ENCODE data around the gene JAKMIP3.

Gene JAKMIP3

DNA sequence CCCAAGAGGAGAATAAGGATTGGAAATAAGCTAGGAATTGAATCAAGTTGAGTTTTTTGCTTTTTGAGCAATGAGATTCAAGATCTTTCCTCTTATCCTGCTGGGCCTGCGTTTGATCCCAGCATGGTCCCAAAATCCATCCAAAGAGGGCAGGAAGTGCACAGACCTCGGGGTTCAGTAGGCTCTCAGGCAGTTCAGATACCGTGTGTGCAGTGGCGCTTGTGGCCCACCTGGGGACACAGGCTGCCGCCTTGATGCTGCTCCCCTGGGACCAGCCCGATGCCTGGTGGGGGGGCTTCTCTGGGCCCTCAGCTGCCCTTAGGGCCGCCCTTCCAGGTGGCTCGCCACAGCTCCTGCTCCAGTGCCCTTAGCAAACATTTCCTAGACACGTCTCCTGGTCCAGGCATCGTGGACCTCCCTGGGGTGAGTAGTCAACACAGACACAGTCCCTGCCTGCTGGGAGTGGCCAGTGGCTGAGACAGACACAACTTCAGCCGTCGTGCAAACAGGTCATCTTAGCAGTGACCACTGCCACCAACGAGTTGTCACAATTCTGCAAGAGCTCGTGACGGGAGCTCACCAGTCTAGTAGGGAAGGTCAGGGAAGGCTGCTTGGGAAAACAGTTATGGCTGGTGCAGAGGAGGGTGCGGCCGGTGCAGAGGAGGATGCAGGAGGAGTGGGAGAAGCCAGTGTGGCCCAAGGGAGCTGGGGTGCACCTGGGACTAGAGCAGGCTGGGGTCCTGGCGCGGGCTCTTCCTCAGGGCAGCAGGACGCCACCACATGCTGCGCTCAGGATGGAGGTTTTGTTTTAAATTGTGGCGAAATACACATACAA lies 21.7 kb upstream of the JAKMIP3 start:
- Histone ChIP-seq H3K4me3 (ENCODE audit: low read length in 2 of 2) (no peak overlapping the region), H3K27ac (ENCODE audit: low read depth in 2 of 2, low read length in 2 of 2) (no peak overlapping the region), H3K9me3 (ENCODE audit: control insufficient read depth in 2 of 2, low read length in 2 of 2) (no peaks in the 10 kb centered on the region), H3K9ac (ENCODE audit: low read depth in 1 of 2, low read length in 2 of 2) (no peak overlapping the region), H3K4me1 (ENCODE audit: control insufficient read depth in 2 of 2, insufficient read depth in 2 of 2, low read length in 2 of 2) (no peaks in the 10 kb centered on the region), H3K36me3 (ENCODE audit: control insufficient read depth in 2 of 2, insufficient read depth in 2 of 2, low read length in 2 of 2) (no peaks in the 10 kb centered on the region), H3K27me3 (ENCODE audit: control insufficient read depth in 2 of 2, insufficient read depth in 2 of 2, low read length in 2 of 2) (peaks cover 5 to 8% of the 10 kb centered on the region in 2 donors)

DNA sequence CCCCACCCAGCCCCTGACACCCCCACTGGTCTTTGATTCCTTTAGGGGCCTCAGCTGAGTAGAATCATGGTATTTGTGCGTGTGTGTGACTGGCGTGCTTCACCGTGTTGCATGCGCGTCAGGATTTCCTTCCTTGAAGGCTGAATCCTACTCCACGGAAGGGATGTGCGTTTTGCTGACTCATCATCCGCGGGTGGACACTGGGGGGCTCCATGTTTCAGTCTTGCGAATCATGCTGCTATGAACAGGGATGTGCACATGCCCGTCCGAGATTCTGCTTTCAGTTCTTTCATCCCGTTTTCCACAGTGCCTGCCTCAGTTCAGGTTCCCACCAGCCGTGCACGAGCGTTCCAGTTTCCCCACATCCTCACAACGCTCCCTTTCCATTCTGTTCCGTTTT lies 20.9 kb upstream of the JAKMIP3 start:
- peaks cover 5 to 8% of the 10 kb centered on the region in 2 donors for H3K27me3 ChIP-seq (ENCODE audit: control insufficient read depth in 2 of 2, insufficient read depth in 2 of 2, low read length in 2 of 2)
- no peaks in the 10 kb centered on the region for H3K9me3 ChIP-seq (ENCODE audit: control insufficient read depth in 2 of 2, low read length in 2 of 2)
- H3K27ac ChIP-seq (ENCODE audit: low read depth in 2 of 2, low read length in 2 of 2): no peak overlapping the region
- H3K4me1 ChIP-seq (ENCODE audit: control insufficient read depth in 2 of 2, insufficient read depth in 2 of 2, low read length in 2 of 2): no peaks in the 10 kb centered on the region
- H3K4me3 ChIP-seq (ENCODE audit: low read length in 2 of 2): no peak overlapping the region
- H3K9ac ChIP-seq (ENCODE audit: low read depth in 1 of 2, low read length in 2 of 2): no peak overlapping the region
- H3K36me3 ChIP-seq (ENCODE audit: control insufficient read depth in 2 of 2, insufficient read depth in 2 of 2, low read length in 2 of 2): no peaks in the 10 kb centered on the region

DNA sequence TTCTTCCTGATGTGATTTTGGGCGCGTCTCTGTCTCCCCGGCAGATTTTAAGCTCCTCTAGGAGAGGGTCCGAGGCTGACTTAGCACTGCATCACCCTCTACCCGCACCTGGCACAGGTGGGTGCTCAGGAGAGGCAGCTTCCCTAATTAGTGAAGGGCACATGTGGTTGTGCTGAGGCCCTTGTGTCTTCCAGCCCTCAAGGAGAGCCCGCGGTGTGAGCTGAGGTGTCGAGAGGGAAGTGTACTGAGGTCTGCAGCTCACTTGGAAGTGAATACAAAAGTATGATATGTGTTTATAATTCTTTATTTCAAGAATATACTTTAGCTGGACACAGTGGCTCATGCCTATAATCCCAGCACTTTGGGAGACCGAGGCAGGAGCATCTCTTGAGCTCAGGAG lies 20.4 kb upstream of the JAKMIP3 start:
- Histone ChIP-seq H3K27ac (ENCODE audit: low read depth in 2 of 2, low read length in 2 of 2) (no peak overlapping the region), H3K36me3 (ENCODE audit: control insufficient read depth in 2 of 2, insufficient read depth in 2 of 2, low read length in 2 of 2) (no peaks in the 10 kb centered on the region), H3K9ac (ENCODE audit: low read depth in 1 of 2, low read length in 2 of 2) (no peak overlapping the region), H3K9me3 (ENCODE audit: control insufficient read depth in 2 of 2, low read length in 2 of 2) (no peaks in the 10 kb centered on the region), H3K4me3 (ENCODE audit: low read length in 2 of 2) (no peak overlapping the region), H3K27me3 (ENCODE audit: control insufficient read depth in 2 of 2, insufficient read depth in 2 of 2, low read length in 2 of 2) (peaks cover 5 to 8% of the 10 kb centered on the region in 2 donors), H3K4me1 (ENCODE audit: control insufficient read depth in 2 of 2, insufficient read depth in 2 of 2, low read length in 2 of 2) (no peaks in the 10 kb centered on the region)

DNA sequence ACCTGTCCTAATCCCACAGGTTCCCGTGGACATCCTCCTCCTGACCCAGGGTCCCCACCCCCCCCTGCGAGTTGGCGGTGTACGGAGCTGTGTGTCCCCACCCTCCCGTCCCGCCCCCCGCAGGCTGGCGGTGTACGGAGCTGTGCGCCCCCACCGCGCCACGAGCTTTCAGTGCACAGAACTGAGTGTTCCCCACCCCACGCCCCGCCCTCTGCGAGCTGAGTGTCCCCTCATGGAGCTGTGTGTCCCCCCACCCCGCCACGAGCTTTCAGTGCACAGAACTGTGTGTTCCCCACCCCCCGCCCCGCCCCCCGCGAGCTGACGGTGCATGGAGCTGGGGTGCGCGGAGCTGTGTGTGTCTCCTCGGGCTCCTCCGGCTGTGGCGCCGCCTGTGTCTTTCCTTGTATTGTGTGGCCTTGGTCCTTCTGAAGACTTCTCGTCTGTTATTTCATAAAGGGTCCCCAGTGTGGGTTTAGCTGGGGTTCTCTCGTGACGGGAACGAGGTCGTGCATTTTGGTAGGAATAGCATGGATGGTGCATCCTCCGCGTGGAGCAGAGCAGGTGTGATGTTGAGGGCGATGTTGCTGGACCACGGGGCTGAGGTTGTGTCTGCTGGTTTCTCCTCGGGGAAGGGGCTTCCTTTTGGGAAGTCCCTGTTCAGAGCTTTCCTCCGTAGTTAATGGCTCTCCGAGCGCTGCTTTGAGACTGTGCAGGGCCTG lies 18.0 kb upstream of the JAKMIP3 start:
- H3K36me3 ChIP-seq (ENCODE audit: control insufficient read depth in 2 of 2, insufficient read depth in 2 of 2, low read length in 2 of 2): no peaks in the 10 kb centered on the region
- no peak overlapping the region for H3K4me3 ChIP-seq (ENCODE audit: low read length in 2 of 2)
- H3K27ac ChIP-seq (ENCODE audit: low read depth in 2 of 2, low read length in 2 of 2): no peak overlapping the region
- H3K9ac ChIP-seq (ENCODE audit: low read depth in 1 of 2, low read length in 2 of 2): no peak overlapping the region
- H3K27me3 ChIP-seq (ENCODE audit: control insufficient read depth in 2 of 2, insufficient read depth in 2 of 2, low read length in 2 of 2): peaks cover 5 to 8% of the 10 kb centered on the region in 2 donors
- H3K4me1 ChIP-seq (ENCODE audit: control insufficient read depth in 2 of 2, insufficient read depth in 2 of 2, low read length in 2 of 2): no peaks in the 10 kb centered on the region
- H3K9me3 ChIP-seq (ENCODE audit: control insufficient read depth in 2 of 2, low read length in 2 of 2): peaks cover 5 to 6% of the 10 kb centered on the region in 2 donors

DNA sequence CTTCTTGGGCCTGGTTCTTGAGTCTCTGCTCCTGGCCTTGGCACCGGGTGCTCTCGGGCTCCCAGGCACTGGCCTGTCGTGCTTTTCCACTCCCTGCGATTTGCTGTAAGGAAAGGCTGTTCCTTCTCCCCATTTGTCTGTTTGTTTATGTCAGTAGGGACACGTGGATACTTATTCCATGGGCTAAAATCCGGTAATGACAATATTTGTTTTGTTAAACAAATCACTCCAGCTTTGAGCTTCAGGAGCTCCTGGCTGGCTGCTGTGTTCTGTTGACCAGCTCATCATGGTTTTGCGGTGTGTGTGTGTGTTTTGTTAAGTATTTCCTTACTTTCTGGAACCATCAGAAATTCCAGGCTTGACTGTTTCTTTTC lies 17.5 kb upstream of the JAKMIP3 start:
- H3K4me1 ChIP-seq (ENCODE audit: control insufficient read depth in 2 of 2, insufficient read depth in 2 of 2, low read length in 2 of 2): no peaks in the 10 kb centered on the region
- no peak overlapping the region for H3K27ac ChIP-seq (ENCODE audit: low read depth in 2 of 2, low read length in 2 of 2)
- no peak overlapping the region for H3K9ac ChIP-seq (ENCODE audit: low read depth in 1 of 2, low read length in 2 of 2)
- peaks cover 5 to 9% of the 10 kb centered on the region in 2 donors for H3K9me3 ChIP-seq (ENCODE audit: control insufficient read depth in 2 of 2, low read length in 2 of 2)
- no peak overlapping the region for H3K4me3 ChIP-seq (ENCODE audit: low read length in 2 of 2)
- peaks cover 5 to 8% of the 10 kb centered on the region in 2 donors for H3K27me3 ChIP-seq (ENCODE audit: control insufficient read depth in 2 of 2, insufficient read depth in 2 of 2, low read length in 2 of 2)
- no peaks in the 10 kb centered on the region for H3K36me3 ChIP-seq (ENCODE audit: control insufficient read depth in 2 of 2, insufficient read depth in 2 of 2, low read length in 2 of 2)

DNA sequence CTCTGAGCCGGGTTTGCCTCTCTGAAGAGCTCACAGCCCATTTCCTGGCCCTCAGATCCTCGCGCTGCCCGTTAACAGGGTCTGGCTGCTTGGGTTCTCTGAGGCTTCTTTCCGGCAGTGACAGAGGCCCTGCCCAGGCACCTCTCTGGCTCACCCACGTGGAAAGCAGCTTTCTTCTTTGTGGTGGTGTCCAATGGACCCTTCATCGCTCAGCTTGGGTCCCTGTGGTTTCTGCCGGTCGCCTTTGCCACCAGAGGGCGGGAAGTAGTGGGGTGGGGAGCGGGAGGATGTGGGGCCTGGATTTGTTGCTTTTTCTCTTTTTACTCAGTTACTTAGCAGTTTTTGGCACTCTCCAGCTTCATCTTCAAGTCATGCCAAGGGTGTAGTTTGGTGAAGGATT lies 15.6 kb upstream of the JAKMIP3 start:
- H3K9me3 ChIP-seq (ENCODE audit: control insufficient read depth in 2 of 2, low read length in 2 of 2): peaks cover 5 to 9% of the 10 kb centered on the region in 2 donors
- H3K27ac ChIP-seq (ENCODE audit: low read depth in 2 of 2, low read length in 2 of 2): no peak overlapping the region
- no peaks in the 10 kb centered on the region for H3K27me3 ChIP-seq (ENCODE audit: control insufficient read depth in 2 of 2, insufficient read depth in 2 of 2, low read length in 2 of 2)
- H3K4me3 ChIP-seq (ENCODE audit: low read length in 2 of 2): no peak overlapping the region
- H3K4me1 ChIP-seq (ENCODE audit: control insufficient read depth in 2 of 2, insufficient read depth in 2 of 2, low read length in 2 of 2): no peaks in the 10 kb centered on the region
- no peak overlapping the region for H3K9ac ChIP-seq (ENCODE audit: low read depth in 1 of 2, low read length in 2 of 2)
- H3K36me3 ChIP-seq (ENCODE audit: control insufficient read depth in 2 of 2, insufficient read depth in 2 of 2, low read length in 2 of 2): no peaks in the 10 kb centered on the region

DNA sequence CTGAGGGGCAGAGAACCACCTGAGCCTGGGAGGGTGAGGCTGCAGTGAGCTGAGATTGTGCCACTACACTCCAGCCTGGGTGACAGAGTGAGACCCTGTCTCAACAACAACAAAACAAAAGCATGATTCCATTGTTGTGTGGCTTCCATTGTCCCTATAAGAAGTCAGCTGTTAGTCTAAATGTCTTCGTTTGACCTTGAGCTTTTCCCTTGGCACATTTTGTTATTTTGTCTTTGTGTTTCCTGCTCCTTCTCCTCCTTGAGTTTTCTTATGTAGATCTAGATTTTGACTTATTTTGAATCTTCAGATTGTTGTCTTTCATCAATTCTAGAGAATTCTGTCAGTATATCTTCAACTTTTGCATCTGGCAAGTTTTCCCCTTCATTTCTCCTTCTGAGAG lies 13.6 kb upstream of the JAKMIP3 start:
- no peaks in the 10 kb centered on the region for H3K4me1 ChIP-seq (ENCODE audit: control insufficient read depth in 2 of 2, insufficient read depth in 2 of 2, low read length in 2 of 2)
- no peaks in the 10 kb centered on the region for H3K27me3 ChIP-seq (ENCODE audit: control insufficient read depth in 2 of 2, insufficient read depth in 2 of 2, low read length in 2 of 2)
- peaks cover 5 to 9% of the 10 kb centered on the region in 2 donors for H3K9me3 ChIP-seq (ENCODE audit: control insufficient read depth in 2 of 2, low read length in 2 of 2)
- H3K36me3 ChIP-seq (ENCODE audit: control insufficient read depth in 2 of 2, insufficient read depth in 2 of 2, low read length in 2 of 2): no peaks in the 10 kb centered on the region
- H3K9ac ChIP-seq (ENCODE audit: low read depth in 1 of 2, low read length in 2 of 2): no peak overlapping the region
- H3K27ac ChIP-seq (ENCODE audit: low read depth in 2 of 2, low read length in 2 of 2): no peak overlapping the region
- H3K4me3 ChIP-seq (ENCODE audit: low read length in 2 of 2): no peak overlapping the region

DNA sequence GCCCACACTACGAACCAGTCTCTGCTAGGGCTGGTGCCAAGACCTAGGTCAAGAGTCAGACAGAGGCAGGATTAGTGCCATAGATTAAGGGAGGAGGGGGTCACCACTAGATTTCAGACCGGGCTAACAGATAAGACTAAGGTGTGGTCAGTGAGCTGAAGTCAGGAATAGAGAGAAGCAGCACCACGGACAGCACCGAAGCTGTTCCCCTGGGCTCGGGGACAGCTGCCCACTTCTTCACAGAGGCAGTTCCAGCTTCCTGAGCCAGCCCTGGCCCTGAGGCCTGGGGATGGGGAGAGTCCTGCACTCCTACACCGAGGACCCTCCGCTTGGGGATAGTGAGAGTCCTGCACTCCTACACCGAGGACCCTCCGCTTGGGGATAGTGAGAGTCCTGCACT lies 11.2 kb upstream of the JAKMIP3 start:
- no peaks in the 10 kb centered on the region for H3K4me1 ChIP-seq (ENCODE audit: control insufficient read depth in 2 of 2, insufficient read depth in 2 of 2, low read length in 2 of 2)
- no peak overlapping the region for H3K9ac ChIP-seq (ENCODE audit: low read depth in 1 of 2, low read length in 2 of 2)
- H3K4me3 ChIP-seq (ENCODE audit: low read length in 2 of 2): no peak overlapping the region
- no peaks in the 10 kb centered on the region for H3K36me3 ChIP-seq (ENCODE audit: control insufficient read depth in 2 of 2, insufficient read depth in 2 of 2, low read length in 2 of 2)
- H3K27ac ChIP-seq (ENCODE audit: low read depth in 2 of 2, low read length in 2 of 2): no peak overlapping the region
- H3K9me3 ChIP-seq (ENCODE audit: control insufficient read depth in 2 of 2, low read length in 2 of 2): peaks cover 5 to 9% of the 10 kb centered on the region in 2 donors
- H3K27me3 ChIP-seq (ENCODE audit: control insufficient read depth in 2 of 2, insufficient read depth in 2 of 2, low read length in 2 of 2): no peaks in the 10 kb centered on the region

DNA sequence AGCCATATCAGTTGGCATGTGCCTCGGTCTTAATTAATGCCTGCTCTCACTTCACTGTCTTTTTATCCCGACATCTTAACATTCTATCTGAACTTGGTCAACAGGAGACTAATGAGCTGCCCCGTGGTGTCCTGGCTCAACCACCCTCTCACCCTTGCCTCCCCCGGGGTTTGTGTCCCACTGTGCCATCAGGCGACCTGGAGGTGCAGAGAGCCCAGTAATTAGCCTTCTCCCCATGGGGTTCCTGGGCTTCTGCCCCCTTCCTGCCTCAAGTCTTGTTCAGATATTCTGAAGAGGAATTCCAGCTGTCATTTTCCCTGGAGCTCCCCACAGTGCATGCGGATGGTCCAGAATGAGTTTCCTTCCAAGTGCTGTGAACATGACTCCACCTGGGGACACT lies 10.1 kb upstream of the JAKMIP3 start:
- Histone ChIP-seq H3K36me3 (ENCODE audit: control insufficient read depth in 2 of 2, insufficient read depth in 2 of 2, low read length in 2 of 2) (no peaks in the 10 kb centered on the region), H3K4me3 (ENCODE audit: low read length in 2 of 2) (no peak overlapping the region), H3K9ac (ENCODE audit: low read depth in 1 of 2, low read length in 2 of 2) (no peak overlapping the region), H3K27ac (ENCODE audit: low read depth in 2 of 2, low read length in 2 of 2) (no peak overlapping the region), H3K4me1 (ENCODE audit: control insufficient read depth in 2 of 2, insufficient read depth in 2 of 2, low read length in 2 of 2) (no peaks in the 10 kb centered on the region), H3K9me3 (ENCODE audit: control insufficient read depth in 2 of 2, low read length in 2 of 2) (peaks cover 5 to 9% of the 10 kb centered on the region in 2 donors), H3K27me3 (ENCODE audit: control insufficient read depth in 2 of 2, insufficient read depth in 2 of 2, low read length in 2 of 2) (no peaks in the 10 kb centered on the region)

DNA sequence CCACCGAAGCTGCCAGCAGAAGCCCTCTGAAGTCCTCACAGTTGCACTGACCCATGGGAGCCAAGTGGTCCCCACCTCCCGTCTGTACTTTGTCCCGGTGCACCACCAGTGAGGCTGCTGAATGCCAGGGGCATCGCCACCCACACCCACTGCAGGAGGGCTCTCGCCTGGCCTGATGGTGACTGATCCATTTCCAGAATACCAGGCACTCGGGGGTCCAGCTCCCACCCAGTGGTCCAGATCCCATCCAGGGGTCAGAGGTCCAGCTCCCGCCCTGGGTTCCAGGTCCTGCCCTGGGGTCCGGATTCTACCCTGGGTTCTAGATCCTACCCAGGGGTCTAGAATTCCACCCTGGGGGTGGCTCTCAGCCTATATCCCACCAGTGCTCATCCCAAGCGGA lies 9.1 kb upstream of the JAKMIP3 start:
- no peak overlapping the region for H3K27ac ChIP-seq (ENCODE audit: low read depth in 2 of 2, low read length in 2 of 2)
- H3K4me1 ChIP-seq (ENCODE audit: control insufficient read depth in 2 of 2, insufficient read depth in 2 of 2, low read length in 2 of 2): no peaks in the 10 kb centered on the region
- no peak overlapping the region for H3K9ac ChIP-seq (ENCODE audit: low read depth in 1 of 2, low read length in 2 of 2)
- peaks cover 5 to 8% of the 10 kb centered on the region in 2 donors for H3K9me3 ChIP-seq (ENCODE audit: control insufficient read depth in 2 of 2, low read length in 2 of 2)
- H3K27me3 ChIP-seq (ENCODE audit: control insufficient read depth in 2 of 2, insufficient read depth in 2 of 2, low read length in 2 of 2): no peaks in the 10 kb centered on the region
- no peaks in the 10 kb centered on the region for H3K36me3 ChIP-seq (ENCODE audit: control insufficient read depth in 2 of 2, insufficient read depth in 2 of 2, low read length in 2 of 2)
- H3K4me3 ChIP-seq (ENCODE audit: low read length in 2 of 2): no peak overlapping the region

Measured in mucosa of rectum (tissue), 2 donors.